ENCODE data around the gene ADARB2.
"Not testable (repeated sequence)": the region's sequence is repeated elsewhere in the genome, so short reads cannot be mapped to it uniquely, and the experiment has no call there.

ADARB2 gene

DNA sequence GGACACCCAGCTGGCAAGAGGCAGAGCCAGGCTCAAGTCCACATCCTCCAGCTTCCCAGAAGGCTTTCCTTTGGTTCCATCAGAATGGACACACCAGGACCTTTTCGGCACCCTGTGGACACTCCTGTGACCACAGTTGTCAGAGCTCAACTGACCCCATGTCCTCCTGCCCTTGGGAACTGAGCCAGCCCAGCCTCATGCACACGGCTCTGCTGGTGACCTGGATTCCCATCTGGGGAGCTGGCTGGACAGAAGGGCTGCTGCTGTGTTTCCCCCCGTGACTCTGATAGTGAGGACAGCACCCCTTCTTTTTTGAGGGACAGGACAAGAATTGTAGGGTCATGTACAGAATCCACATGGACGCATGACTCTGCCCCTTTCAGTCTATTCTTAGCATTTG is 392.0 kb downstream of the ADARB2 start:
- no peak for DNase-seq (ENCODE audit: low read depth)

- DNase-seq (ENCODE audit: low read depth), result no peak
Observed at GRCh38 chr10:1344846-1345245, 392.5 kb downstream of the ADARB2 start.

- no peak for DNase-seq (ENCODE audit: low read depth)
Observed at GRCh38 chr10:1344408-1344807, 392.9 kb downstream of the ADARB2 start.

DNA sequence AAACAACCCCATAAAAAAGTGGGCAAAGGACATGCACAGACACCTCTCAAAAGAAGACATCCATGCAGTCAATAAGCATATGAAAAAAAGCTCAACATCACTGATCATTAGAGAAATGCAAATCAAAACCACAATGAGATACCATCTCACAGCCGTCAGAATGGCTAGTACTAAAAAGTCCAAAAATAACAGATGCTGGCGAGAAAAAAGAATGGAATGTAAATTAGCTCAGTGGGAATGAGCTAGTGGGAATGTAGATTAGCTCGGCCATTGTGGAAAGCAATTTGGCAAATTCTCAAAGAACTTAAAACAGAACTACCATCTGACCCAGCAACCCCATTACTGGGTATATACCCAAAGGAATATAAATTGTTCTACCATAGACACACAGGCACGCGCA is 394.1 kb downstream of the ADARB2 start:
- DNase-seq (ENCODE audit: low read depth), result no peak

DNA sequence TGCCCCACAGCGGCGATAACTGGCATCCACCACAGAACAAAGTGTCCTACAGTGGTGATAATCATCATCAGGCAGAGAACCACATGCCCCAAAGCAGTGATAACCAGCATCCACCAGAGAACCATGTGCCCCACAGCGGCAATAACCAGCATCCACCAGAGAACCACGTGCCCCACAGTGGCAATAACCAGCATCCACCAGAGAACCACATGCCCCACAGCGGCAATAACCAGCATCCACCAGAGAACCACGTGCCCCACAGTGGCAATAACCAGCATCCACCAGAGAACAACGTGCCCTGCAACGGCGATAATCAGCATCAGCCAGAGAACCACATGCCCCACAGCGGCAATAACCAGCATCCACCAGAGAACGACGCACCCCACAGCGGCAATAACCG is 396.3 kb downstream of the ADARB2 start:
- DNase-seq (ENCODE audit: low read depth), result not testable (repeated sequence)

GRCh38 chr10:1339396-1339795 is 397.9 kb downstream of the ADARB2 start:
- DNase-seq (ENCODE audit: low read depth), result no peak

- no peak for DNase-seq (ENCODE audit: low read depth)
Observed at GRCh38 chr10:1335642-1336041, 401.7 kb downstream of the ADARB2 start.

DNA sequence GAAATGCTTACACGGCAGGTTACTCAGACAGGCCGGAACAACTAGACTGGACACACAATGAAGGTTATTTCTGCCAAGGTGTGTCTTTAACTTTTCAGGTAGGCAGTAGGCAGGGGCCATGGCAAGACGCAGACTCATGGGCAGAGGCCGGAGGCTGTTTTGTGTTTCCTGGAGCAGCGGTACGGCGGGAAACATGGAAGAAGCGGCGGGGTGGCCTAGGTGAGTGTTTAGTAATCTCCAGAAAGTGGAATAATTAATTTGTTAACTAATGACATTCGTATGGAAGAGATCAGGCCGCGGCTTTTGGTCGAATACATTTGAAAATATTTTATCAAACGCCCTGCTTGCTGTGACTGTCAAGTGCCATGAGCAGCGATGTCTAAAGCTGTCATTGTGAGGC is 403.3 kb downstream of the ADARB2 start:
- DNase-seq (ENCODE audit: low read depth), result no peak

DNA sequence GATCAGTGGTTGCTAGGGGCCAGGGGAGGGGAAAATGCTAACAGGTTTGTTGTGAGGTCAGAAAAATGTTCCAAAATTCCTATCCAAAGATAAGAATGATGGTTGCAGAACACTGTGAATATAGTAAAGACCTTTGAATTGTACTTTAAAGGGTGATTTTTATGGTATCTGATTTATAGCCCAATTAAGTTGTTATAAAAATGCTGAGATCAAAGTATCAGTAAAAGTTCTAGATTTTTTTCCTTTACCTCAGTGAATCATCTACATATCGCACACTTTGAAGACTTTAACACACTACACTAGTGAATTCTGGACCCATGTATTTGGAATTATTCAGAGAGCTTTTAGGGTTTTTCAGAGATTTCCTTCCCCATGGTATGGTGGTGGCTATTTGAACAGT is 405.8 kb downstream of the ADARB2 start:
- no peak for DNase-seq (ENCODE audit: low read depth)

- DNase-seq (ENCODE audit: low read depth), result no peak
Observed at GRCh38 chr10:1329622-1330021, 407.7 kb downstream of the ADARB2 start.

DNA sequence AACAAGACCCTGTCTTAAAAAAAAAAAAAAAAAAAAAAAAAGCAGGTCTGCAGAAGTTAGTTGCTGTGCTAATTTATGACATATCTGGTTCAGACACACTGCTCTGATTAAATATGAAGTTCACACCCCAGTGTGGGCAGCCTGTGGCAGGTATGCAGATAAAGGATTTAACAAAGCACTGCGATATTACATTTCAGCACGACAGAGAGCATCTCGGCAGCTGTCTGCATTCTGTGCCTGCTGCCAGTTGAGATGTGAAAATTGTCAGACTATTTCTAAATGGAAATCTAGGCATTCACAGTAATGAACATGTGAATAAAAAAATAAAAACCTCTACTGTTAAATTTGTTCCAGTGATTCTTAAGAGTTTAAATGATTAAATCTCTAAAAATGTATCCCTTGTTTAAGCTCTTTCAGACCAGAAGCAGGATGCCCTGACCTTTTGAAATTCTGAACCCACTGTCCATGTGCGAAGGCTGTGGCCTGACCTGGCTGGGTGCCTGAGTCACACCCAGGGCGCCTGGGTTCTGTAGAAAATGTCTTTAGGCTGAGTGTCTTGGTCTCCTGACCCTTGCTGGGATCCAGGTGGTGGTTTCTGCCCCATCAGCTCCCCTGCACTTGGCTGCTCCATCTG is 408.2 kb downstream of the ADARB2 start:
- no peak for DNase-seq (ENCODE audit: low read depth)

- no peak for DNase-seq (ENCODE audit: low read depth)
Observed at GRCh38 chr10:1328161-1328823, 409.0 kb downstream of the ADARB2 start.

DNA sequence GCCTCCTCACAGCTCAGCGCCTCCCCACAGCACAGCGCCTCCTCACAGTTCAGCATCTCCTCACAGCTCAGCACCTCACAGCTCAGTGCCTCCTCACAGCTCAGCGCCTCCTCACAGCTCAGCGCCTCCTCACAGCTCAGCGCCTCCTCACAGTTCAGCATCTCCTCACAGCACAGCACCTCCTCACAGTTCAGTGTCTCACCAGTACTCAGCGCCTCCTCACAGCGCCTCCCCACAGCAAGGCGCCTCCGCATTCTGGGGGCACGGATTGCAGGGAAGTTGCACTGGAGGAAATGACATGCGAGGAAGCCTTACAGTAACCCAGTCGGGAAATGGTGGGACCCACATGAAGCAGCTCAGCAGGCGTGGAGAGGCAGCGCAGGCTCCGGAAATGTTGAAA is 409.6 kb downstream of the ADARB2 start:
- no peak for DNase-seq (ENCODE audit: low read depth)

DNA sequence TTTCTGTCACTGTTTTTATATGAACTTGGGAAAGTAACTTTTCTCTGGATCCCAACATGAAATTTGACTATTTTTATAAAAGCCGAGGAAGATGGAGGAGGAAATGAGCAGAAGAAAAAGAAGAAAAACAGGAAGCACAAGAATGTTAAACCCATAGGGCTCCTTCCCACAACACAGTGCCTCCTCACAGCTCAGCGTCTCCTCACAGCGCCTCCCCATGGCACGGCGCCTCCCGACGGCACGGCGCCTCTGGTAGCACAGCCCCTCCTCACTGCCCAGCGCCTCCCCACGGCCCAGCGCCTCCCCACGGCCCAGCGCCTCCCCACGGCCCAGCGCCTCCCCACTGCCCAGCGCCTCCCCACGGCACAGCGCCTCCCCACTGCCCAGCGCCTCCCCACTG is 410.8 kb downstream of the ADARB2 start:
- not testable (repeated sequence) for DNase-seq (ENCODE audit: low read depth)

- DNase-seq (ENCODE audit: low read depth), result no peak
Observed at GRCh38 chr10:1324903-1325302, 412.4 kb downstream of the ADARB2 start.

GRCh38 chr10:1323951-1324350 is 413.4 kb downstream of the ADARB2 start:
- no peak for DNase-seq (ENCODE audit: low read depth)

GRCh38 chr10:1320739-1321320 is 416.5 kb downstream of the ADARB2 start:
- no peak for DNase-seq (ENCODE audit: low read depth)

DNA sequence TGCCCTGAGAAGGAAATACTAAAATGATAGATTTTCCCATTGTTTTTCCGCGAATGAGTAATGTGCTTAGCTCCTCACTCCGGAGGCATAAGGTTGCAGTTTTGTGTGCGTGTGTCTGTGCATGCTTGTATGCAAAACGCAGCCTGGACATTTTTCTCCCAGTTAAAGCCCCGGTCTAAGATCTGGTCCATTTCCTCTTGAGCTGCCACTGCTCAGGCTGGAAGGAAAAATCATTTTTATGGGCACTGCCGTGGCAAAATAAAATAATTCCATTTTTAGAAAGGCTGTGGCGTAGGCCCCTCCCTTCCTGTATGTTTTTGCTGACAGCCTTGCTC is 420.5 kb downstream of the ADARB2 start:
- DNase-seq (ENCODE audit: low read depth), result no peak

GRCh38 chr10:1316121-1316808 is 421.1 kb downstream of the ADARB2 start:
- DNase-seq (ENCODE audit: low read depth), result no peak

DNA sequence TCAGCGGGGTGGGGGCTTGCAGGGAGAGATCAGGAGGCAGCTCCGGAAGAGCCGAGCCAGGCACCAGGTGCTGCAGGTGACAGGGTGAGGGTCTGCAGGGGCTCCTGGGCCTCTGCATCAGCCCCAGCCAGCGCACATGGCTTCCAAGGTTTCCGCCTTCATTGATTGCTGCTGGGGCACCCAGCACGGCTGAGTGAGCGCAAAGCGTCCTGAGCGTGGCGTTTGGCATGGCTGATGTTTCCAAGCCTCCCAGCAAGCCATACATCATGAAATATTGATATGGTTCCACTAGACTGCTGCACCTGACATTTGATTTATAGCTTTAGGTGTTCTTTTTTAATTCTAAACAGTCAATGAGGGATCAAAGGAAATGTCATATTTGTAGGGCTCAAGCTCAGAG is 422.1 kb downstream of the ADARB2 start:
- no peak for DNase-seq (ENCODE audit: low read depth)

GRCh38 chr10:1311726-1312125 is 425.6 kb downstream of the ADARB2 start:
- no peak for DNase-seq (ENCODE audit: low read depth)

DNA sequence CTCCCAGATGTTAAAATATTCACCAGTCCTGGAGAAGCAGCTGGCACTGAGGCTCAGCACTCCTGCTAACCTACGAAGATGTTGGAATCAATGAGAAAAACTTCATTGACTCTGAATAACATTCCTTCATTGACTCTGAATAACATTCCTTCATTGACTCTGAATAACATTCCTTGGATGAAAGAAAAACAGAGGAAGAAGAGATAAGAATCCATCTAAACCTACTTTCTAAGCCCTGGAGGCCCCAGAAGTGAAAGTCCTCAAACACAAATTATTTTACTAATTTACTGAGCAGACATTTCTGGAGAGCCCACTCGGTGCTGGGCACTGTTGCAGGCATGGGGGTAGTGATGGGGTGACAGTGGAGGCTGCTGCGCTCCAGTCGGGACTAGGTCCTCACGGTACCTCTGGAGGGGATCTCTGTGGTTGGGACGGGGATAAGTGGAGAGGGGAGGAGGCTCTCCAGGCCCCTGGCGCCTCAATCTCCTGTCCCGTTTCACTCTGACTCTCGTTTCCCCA is 427.0 kb downstream of the ADARB2 start:
- no peak for DNase-seq (ENCODE audit: low read depth)
